ENCODE results near the gene RNF138. TPM values are rescaled to one million over a fixed set of nuclear protein-coding genes. Genes with fewer than 3 reads are reported as not detected.
A peak's percentile ranks its signal among the peaks of the same experiment; 100 is the strongest.
"Not testable (repeated sequence)": the region's sequence is repeated elsewhere in the genome, so short reads cannot be mapped to it uniquely, and the experiment has no call there.

Gene RNF138
- total RNA-seq, 1 experiment from 2014 or later, result 61.8 TPM

DNA sequence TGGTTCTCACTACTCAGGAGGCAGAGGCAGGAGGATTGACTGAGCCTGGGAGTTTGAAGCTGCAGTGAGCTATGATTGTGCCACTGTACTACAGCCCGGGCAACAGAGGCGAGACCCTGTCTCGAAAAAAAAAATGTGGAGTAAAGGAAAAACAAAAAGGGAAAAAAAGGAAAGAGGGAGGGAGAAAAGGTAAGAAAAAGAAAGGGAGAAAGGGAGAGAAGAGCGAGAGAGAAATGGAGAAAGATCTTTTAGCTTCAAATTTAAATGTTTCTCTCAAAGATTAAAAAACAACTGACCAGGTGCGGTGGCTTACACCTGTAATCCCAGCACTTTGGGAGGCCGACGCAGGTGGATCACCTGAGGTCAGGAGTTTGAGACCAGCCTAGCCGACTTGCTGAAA lies 7.9 kb upstream of the RNF138 start:
- H3K9me3 ChIP-seq (ENCODE audit: low read depth, low read length, poor library complexity, severe bottlenecking), result no peaks in the 10 kb centered on the region
- H3K4me3 ChIP-seq (ENCODE audit: low read depth, low read length, poor library complexity, severe bottlenecking), result no peak overlapping the region
- H3K36me3 ChIP-seq (ENCODE audit: insufficient read depth, low read length, poor library complexity, severe bottlenecking), result no peaks in the 10 kb centered on the region
- POLR2A ChIA-PET (ENCODE audit: low non-redundant PET), result no interaction called here
- CTCF ChIA-PET, result no interaction called here
- intact Hi-C loops (cut with micrococcal nuclease; ENCODE audit: unreplicated experiment), result loop anchor here (10.0 kb wide), 1 partner anchor 139 kb away; the partner anchor contains the start of gene TRAPPC8
- H3K4me1 ChIP-seq (ENCODE audit: insufficient read depth, low read length, poor library complexity, severe bottlenecking), result peaks cover 18% of the 10 kb centered on the region
- no peak for DNase-seq (ENCODE audit: low spot score)
- H3K27me3 ChIP-seq (replicated peaks; ENCODE audit: insufficient read depth, low read depth, low read length, poor library complexity), result no peaks in the 10 kb centered on the region
- no TSS peak for BruUV-seq (replicated peaks)
- TF ChIP-seq EZH2 (IDR thresholded peaks at IDR 0.05; ENCODE audit: borderline replicate concordance, low read depth, low read length, poor library complexity, severe bottlenecking), result no peak
- TF ChIP-seq, protein P1, sequence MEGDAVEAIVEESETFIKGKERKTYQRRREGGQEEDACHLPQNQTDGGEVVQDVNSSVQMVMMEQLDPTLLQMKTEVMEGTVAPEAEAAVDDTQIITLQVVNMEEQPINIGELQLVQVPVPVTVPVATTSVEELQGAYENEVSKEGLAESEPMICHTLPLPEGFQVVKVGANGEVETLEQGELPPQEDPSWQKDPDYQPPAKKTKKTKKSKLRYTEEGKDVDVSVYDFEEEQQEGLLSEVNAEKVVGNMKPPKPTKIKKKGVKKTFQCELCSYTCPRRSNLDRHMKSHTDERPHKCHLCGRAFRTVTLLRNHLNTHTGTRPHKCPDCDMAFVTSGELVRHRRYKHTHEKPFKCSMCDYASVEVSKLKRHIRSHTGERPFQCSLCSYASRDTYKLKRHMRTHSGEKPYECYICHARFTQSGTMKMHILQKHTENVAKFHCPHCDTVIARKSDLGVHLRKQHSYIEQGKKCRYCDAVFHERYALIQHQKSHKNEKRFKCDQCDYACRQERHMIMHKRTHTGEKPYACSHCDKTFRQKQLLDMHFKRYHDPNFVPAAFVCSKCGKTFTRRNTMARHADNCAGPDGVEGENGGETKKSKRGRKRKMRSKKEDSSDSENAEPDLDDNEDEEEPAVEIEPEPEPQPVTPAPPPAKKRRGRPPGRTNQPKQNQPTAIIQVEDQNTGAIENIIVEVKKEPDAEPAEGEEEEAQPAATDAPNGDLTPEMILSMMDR (conservative IDR thresholded peaks at IDR 0.05; ENCODE audit: low read depth, low read length), result no peak
- no peak overlapping the region for H3K27ac ChIP-seq (ENCODE audit: low read depth, low read length, poor library complexity, severe bottlenecking)

DNA sequence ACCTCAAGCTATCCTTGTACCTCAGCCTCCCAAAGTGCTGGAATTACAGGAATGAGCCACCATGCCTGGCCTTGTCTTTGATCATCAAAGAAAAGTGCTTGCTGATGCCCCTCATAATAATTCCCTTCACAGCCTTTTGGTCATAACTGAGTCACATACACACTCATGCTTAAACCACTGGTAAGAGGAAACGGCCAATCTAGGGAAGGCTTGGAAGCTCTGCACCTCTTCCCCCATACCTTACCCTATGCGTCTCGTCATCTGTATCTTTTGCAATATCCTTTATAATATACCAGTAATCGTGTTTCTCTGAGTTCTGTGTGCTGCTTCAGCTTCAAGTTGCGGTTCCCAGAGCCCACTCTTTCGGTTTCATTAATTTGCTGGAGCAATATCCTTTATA lies 4.8 kb upstream of the RNF138 start:
- H3K36me3 ChIP-seq (ENCODE audit: insufficient read depth, low read length, poor library complexity, severe bottlenecking), result no peaks in the 10 kb centered on the region
- BruUV-seq (replicated peaks), result no TSS peak
- no peak overlapping the region for H3K27ac ChIP-seq (ENCODE audit: low read depth, low read length, poor library complexity, severe bottlenecking)
- no peak for DNase-seq (ENCODE audit: low spot score)
- no peaks in the 10 kb centered on the region for H3K27me3 ChIP-seq (replicated peaks; ENCODE audit: insufficient read depth, low read depth, low read length, poor library complexity)
- H3K4me1 ChIP-seq (ENCODE audit: insufficient read depth, low read length, poor library complexity, severe bottlenecking), result peaks cover 18% of the 10 kb centered on the region
- ChIA-PET CTCF (no interaction called here), POLR2A (ENCODE audit: low non-redundant PET) (no interaction called here)
- intact Hi-C loops (cut with micrococcal nuclease; ENCODE audit: unreplicated experiment), result loop anchor here (10.0 kb wide), 1 partner anchor 142 kb away; the partner anchor contains the start of gene TRAPPC8
- no peaks in the 10 kb centered on the region for H3K9me3 ChIP-seq (ENCODE audit: low read depth, low read length, poor library complexity, severe bottlenecking)
- TF ChIP-seq, protein P1 (conservative IDR thresholded peaks at IDR 0.05; ENCODE audit: low read depth, low read length), result no peak
- TF ChIP-seq EZH2 (IDR thresholded peaks at IDR 0.05; ENCODE audit: borderline replicate concordance, low read depth, low read length, poor library complexity, severe bottlenecking), result no peak
- H3K4me3 ChIP-seq (ENCODE audit: low read depth, low read length, poor library complexity, severe bottlenecking), result no peak overlapping the region

DNA sequence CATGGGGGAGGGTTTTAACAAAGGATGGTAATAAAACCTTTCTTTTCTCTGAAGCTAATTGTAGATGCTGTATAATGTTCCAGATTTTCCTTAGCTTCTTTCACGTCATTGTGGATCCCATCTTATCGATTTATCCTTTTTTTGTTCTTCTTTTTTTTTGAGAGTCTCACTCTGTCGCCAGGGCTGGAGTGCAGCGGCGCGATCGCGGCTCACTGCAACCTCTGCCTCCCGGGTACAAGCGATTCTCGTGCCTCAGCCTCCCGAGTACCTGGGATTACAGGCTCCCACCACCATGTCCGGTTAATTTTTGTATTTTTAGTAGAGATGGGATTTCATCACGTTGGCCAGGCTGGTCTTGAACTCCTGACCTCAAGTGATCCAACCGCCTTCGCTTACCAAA lies 843 bp upstream of the RNF138 start:
- BruUV-seq (replicated peaks); H3K9me3 ChIP-seq (ENCODE audit: low read depth, low read length, poor library complexity, severe bottlenecking); H3K27ac ChIP-seq (ENCODE audit: low read depth, low read length, poor library complexity, severe bottlenecking); H3K4me3 ChIP-seq (ENCODE audit: low read depth, low read length, poor library complexity, severe bottlenecking); intact Hi-C loops (cut with micrococcal nuclease; ENCODE audit: unreplicated experiment); H3K36me3 ChIP-seq (ENCODE audit: insufficient read depth, low read length, poor library complexity, severe bottlenecking); CTCF ChIA-PET; H3K27me3 ChIP-seq (replicated peaks; ENCODE audit: insufficient read depth, low read depth, low read length, poor library complexity); DNase-seq (ENCODE audit: low spot score): not testable (repeated sequence)
- peaks cover 19% of the 10 kb centered on the region for H3K4me1 ChIP-seq (ENCODE audit: insufficient read depth, low read length, poor library complexity, severe bottlenecking)
- POLR2A ChIA-PET (ENCODE audit: low non-redundant PET), result interaction anchor here (0.6 kb wide), 1 partner anchor 8 kb away, joined by 3 read pairs; no protein-coding TSS in a partner anchor

DNA sequence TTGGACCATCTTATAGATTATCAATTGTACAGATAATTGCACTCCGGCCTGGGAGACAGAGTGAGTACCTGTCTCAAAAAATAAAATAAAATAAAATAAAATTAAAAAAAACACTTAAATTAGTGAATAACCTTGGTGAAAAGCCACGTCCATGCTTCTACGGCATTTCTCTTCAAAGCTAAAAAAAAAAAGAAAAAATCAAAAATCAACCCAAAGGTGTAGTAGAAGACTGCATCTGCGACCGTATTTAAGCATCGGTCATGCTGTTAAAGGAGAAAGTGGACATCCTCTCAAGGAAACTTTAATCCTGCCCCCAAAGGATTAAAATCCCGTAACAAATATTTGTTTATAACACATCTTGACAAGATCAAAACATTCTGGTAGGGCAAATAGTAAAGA lies 350 bp upstream of the RNF138 start:
- TF ChIP-seq, protein P1 (conservative IDR thresholded peaks at IDR 0.05; ENCODE audit: low read depth, low read length), result no peak
- no peak for TF ChIP-seq EZH2 (IDR thresholded peaks at IDR 0.05; ENCODE audit: borderline replicate concordance, low read depth, low read length, poor library complexity, severe bottlenecking)
- no TSS peak for BruUV-seq (replicated peaks)
- Histone ChIP-seq H3K4me3 (ENCODE audit: low read depth, low read length, poor library complexity, severe bottlenecking) (peak overlapping the region; percentile 78), H3K27ac (ENCODE audit: low read depth, low read length, poor library complexity, severe bottlenecking) (peak overlapping the region; percentile 98), H3K27me3 (replicated peaks; ENCODE audit: insufficient read depth, low read depth, low read length, poor library complexity) (no peaks in the 10 kb centered on the region), H3K4me1 (ENCODE audit: insufficient read depth, low read length, poor library complexity, severe bottlenecking) (peaks cover 21% of the 10 kb centered on the region), H3K36me3 (ENCODE audit: insufficient read depth, low read length, poor library complexity, severe bottlenecking) (peaks cover 6% of the 10 kb centered on the region), H3K9me3 (ENCODE audit: low read depth, low read length, poor library complexity, severe bottlenecking) (no peaks in the 10 kb centered on the region)
- POLR2A ChIA-PET (ENCODE audit: low non-redundant PET), result interaction anchor here (0.5 to 0.6 kb wide), 2 partner anchors 226 to 247 kb away, joined by 3 to 9 read pairs; no protein-coding TSS in a partner anchor
- DNase-seq (ENCODE audit: low spot score), result no peak
- CTCF ChIA-PET, result no interaction called here
- intact Hi-C loops (cut with micrococcal nuclease; ENCODE audit: unreplicated experiment), result no loop called here

Measured in A673 (cell line).